Measurements from ENCODE around the gene LAYN. TPM values are rescaled to one million over a fixed set of nuclear protein-coding genes. Genes with fewer than 3 reads are reported as not detected.

LAYN gene
- total and polyA plus RNA-seq, 9 of the 15 experiments (the other 6 are each of a cell fraction or from before 2014, with no cell fraction given): not detected

GRCh38 chr11:111592491-111592890 is 52.0 kb downstream of the LAYN start:
- Histone ChIP-seq H3K9me1 (ENCODE audit: control insufficient read depth, insufficient read depth, low read length) (no peaks in the 10 kb centered on the region), H3K4me1 (replicated peaks in 1 of 2; ENCODE audit: control insufficient read depth in 2 of 2, insufficient read depth in 2 of 2, low read length in 2 of 2) (no peaks in the 10 kb centered on the region), H3K27me3 (ENCODE audit: control insufficient read depth in 2 of 2, insufficient read depth in 2 of 2, low read length in 2 of 2) (0 out of 5 replicates have a peak, but pooled peaks cover 0 to 2% of the 10 kb centered on the region in 2 experiments), H3K9me3 (replicated peaks; ENCODE audit: control insufficient read depth, insufficient read depth, low read depth, low read length) (no peaks in the 10 kb centered on the region), H3K9ac (ENCODE audit: insufficient read depth in 1 of 2, low read depth in 2 of 2, low read length in 2 of 2) (no peak overlapping the region), H3K4me2 (ENCODE audit: insufficient read depth, low read length) (no peak overlapping the region), H3K27ac (ENCODE audit: extremely low read depth, low read depth, low read length) (no peak overlapping the region), H3K4me3 (no peak overlapping the region), H3K36me3 (ENCODE audit: control insufficient read depth, insufficient read depth, low read length) (no peaks in the 10 kb centered on the region), H2AFZ (ENCODE audit: low read depth, low read length) (no peak overlapping the region), H4K20me1 (replicated peaks; ENCODE audit: control insufficient read depth, insufficient read depth, low read length) (no peaks in the 10 kb centered on the region), H3K79me2 (ENCODE audit: control insufficient read depth, insufficient read depth, low read length) (no peaks in the 10 kb centered on the region)
- ATAC-seq (no peak), FAIRE-seq (no peak), DNase-seq (ENCODE audit: extremely low read depth in 1 of 4, low spot score in 3 of 4) (no peak)
- TF ChIP-seq KDM5B (IDR thresholded peaks at IDR 0.05; ENCODE audit: insufficient replicate concordance, low read depth, low read length): no peak
- no peak for TF ChIP-seq HMGN3 (IDR thresholded peaks at IDR 0.05; ENCODE audit: borderline replicate concordance, extremely low read depth, insufficient read length, low read depth, low read length)
- no peak for TF ChIP-seq FOXK2 (conservative IDR thresholded peaks at IDR 0.05 in 1 of 2, IDR thresholded peaks at IDR 0.05 in 1 of 2; ENCODE audit: low read depth in 2 of 2)
- no peak for TF ChIP-seq BCLAF1 (IDR thresholded peaks at IDR 0.05; ENCODE audit: borderline replicate concordance in 1 of 2, control insufficient read depth in 1 of 2, low read depth in 2 of 2, low read length in 1 of 2)
- no peak for TF ChIP-seq CHD2 (IDR thresholded peaks at IDR 0.05; ENCODE audit: low read depth, low read length)
- TF ChIP-seq GTF2A2 (tag; IDR thresholded peaks at IDR 0.05): no peak
- TF ChIP-seq ZFP30 (CRISPR knock-in tag; IDR thresholded peaks at IDR 0.05; ENCODE audit: borderline replicate concordance): no peak
- TF ChIP-seq RBM22 (IDR thresholded peaks at IDR 0.05; ENCODE audit: low read depth, low read length, poor library complexity, severe bottlenecking): no peak
- no peak for TF ChIP-seq BRF1 (IDR thresholded peaks at IDR 0.05; ENCODE audit: borderline replicate concordance, extremely low read depth, insufficient read length)
- TF ChIP-seq ARNT (IDR thresholded peaks at IDR 0.05): no peak
- TF ChIP-seq PTTG1 (tag; IDR thresholded peaks at IDR 0.05; ENCODE audit: low read depth): no peak
- no peak for TF ChIP-seq ZBTB43 (CRISPR knock-in tag; IDR thresholded peaks at IDR 0.05)
- no peak for TF ChIP-seq MTA2 (IDR thresholded peaks at IDR 0.05; ENCODE audit: low read depth)
- TF ChIP-seq PHF8 (IDR thresholded peaks at IDR 0.05; ENCODE audit: borderline replicate concordance, low read length): no peak
- TF ChIP-seq ZFP36 (IDR thresholded peaks at IDR 0.05; ENCODE audit: low read depth, low read length, partially characterized antibody): no peak
- no peak for TF ChIP-seq KLF10 (CRISPR knock-in tag; IDR thresholded peaks at IDR 0.05)
- no peak for TF ChIP-seq RBM39 (optimal IDR thresholded peaks at IDR 0.05; ENCODE audit: low read depth, low read length)
- TF ChIP-seq CBFB (CRISPR knock-in tag; IDR thresholded peaks at IDR 0.05): no peak
- TF ChIP-seq THAP7 (CRISPR knock-in tag; IDR thresholded peaks at IDR 0.05): no peak
- BruUV-seq (replicated peaks): no TSS peak
- CTCF ChIA-PET (ENCODE audit: low intra/inter-chr PET ratio): no interaction called here
- intact Hi-C loops (cut with micrococcal nuclease): no loop called here
- POLR2A ChIA-PET: interaction anchor here (1.0 kb wide), 1 partner anchor 9 kb away, joined by 3 read pairs; no protein-coding TSS in a partner anchor
- in situ Hi-C loops (cut with MboI): no loop called here

All from K562 (cell line).